ENCODE data around the gene IQGAP2. TPM values are rescaled to one million over a fixed set of nuclear protein-coding genes. Genes with fewer than 3 reads are reported as not detected.

IQGAP2 gene
- total and polyA plus RNA-seq, 2 donors (not counting 1 experiment from before 2014, with no cell fraction given): 8.1 to 15.0 TPM

DNA sequence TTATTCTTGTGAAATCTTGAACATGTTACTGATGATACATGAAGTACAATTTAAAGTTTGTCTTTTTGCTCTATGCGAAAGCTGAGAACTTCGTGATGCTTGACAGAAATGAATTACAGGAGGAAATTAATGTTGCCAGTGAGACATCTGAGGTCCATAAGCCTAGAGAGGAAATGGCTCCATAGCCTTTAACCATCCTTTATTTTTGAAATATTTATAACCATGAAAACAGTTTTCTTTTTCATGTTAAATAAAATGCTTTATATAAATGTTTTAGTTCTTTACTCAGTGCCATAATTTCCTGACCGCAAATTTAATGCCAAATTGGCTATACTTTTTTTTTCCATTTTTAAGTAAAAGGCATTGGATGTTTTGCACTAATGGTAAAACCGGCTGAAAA lies 191.0 kb downstream of the IQGAP2 start:
- Histone ChIP-seq H2AFZ (ENCODE audit: insufficient read depth, low read depth, low read length, poor library complexity, severe bottlenecking) (no peak overlapping the region), H3K79me2 (ENCODE audit: control insufficient read depth, insufficient read depth, low read length) (no peaks in the 10 kb centered on the region), H3K9ac (ENCODE audit: low read length) (no peak overlapping the region), H3K4me1 (ENCODE audit: control insufficient read depth in 2 of 2, insufficient read depth in 2 of 2, low read length in 2 of 2) (no peaks in the 10 kb centered on the region), H4K20me1 (ENCODE audit: control insufficient read depth, insufficient read depth, low read length, poor library complexity, severe bottlenecking) (no peaks in the 10 kb centered on the region), H3K9me3 (ENCODE audit: control extremely low read depth in 1 of 3, control insufficient read depth in 2 of 3, insufficient read depth in 1 of 3, low read length in 2 of 3) (no peaks in the 10 kb centered on the region), H3K36me3 (replicated peaks in 1 of 2; ENCODE audit: control extremely low read depth in 1 of 2, control insufficient read depth in 1 of 2, extremely low read depth in 1 of 2, insufficient read depth in 2 of 2, low read length in 1 of 2) (peaks cover 0 to 5% of the 10 kb centered on the region in 2 experiments), H3K4me3 (ENCODE audit: control extremely low read depth in 1 of 5, extremely low read depth in 1 of 5, insufficient read depth in 1 of 5, low read depth in 2 of 5, low read length in 4 of 5) (no peak overlapping the region), H3K27ac (ENCODE audit: low read length in 2 of 2) (no peak overlapping the region), H3K4me2 (replicated peaks; ENCODE audit: low read depth, low read length, poor library complexity, severe bottlenecking) (no peak overlapping the region), H3K27me3 (replicated peaks in 1 of 4; ENCODE audit: control extremely low read depth in 1 of 4, control insufficient read depth in 3 of 4, insufficient read depth in 4 of 4, low read length in 3 of 4) (no peaks in the 10 kb centered on the region)
- Mint-ChIP-seq H3K27me3 (no peaks in the 10 kb centered on the region), H3K9me3 (ENCODE audit: insufficient read depth) (no peaks in the 10 kb centered on the region), H3K27ac (no peak overlapping the region), H3K4me3 (no peak overlapping the region), H3K4me1 (peaks cover 2% of the 10 kb centered on the region)
- WGBS (ENCODE audit: insufficient coverage): no CpG with 5 or more reads among the region's 4 CpGs
- DNase-seq: no peak
- intact Hi-C loops (cut with micrococcal nuclease): no loop called here
- ChIA-PET POLR2A (no interaction called here), CTCF (no interaction called here)
- no peak for ATAC-seq (ENCODE audit: low read depth)
- no peak for TF ChIP-seq EZH2 (IDR thresholded peaks at IDR 0.05; ENCODE audit: borderline replicate concordance, insufficient read depth, low read depth, low read length, poor library complexity, severe bottlenecking)
- TF ChIP-seq, protein P1, sequence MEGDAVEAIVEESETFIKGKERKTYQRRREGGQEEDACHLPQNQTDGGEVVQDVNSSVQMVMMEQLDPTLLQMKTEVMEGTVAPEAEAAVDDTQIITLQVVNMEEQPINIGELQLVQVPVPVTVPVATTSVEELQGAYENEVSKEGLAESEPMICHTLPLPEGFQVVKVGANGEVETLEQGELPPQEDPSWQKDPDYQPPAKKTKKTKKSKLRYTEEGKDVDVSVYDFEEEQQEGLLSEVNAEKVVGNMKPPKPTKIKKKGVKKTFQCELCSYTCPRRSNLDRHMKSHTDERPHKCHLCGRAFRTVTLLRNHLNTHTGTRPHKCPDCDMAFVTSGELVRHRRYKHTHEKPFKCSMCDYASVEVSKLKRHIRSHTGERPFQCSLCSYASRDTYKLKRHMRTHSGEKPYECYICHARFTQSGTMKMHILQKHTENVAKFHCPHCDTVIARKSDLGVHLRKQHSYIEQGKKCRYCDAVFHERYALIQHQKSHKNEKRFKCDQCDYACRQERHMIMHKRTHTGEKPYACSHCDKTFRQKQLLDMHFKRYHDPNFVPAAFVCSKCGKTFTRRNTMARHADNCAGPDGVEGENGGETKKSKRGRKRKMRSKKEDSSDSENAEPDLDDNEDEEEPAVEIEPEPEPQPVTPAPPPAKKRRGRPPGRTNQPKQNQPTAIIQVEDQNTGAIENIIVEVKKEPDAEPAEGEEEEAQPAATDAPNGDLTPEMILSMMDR (IDR thresholded peaks at IDR 0.05): no peak

DNA sequence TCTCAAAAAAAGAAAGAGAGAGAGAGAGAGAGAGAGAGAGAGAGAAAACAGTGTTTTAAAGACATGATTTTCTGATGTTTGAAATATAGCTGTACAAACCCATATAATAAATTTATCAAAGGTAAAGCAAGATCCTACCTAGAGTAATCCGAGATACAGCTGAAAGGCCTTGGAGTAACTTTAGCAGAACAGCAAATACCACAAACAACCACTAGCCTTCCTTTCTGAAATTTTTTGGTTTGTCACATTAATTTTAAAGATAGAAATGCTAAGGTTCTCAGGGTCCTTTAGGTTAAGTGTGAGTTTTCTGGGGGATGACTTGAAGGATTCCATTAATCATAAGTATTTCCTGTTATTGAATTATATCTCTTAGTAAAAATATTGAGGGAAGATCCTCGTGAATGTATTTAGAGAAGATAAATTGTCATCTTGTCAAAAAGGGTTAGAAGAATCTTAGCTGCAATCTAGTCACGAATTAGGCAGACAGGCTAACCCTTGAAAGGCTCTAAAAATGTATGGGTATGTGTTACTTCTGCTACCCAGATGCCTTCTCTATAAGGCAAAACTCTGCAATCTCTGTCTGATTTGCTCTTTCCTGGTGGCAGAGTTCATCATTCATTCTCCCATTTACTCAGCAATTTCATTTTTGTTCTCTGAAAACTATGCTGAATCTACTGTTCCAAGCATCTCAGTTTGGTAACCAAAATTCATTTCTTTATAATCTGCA lies 192.8 kb downstream of the IQGAP2 start:
- Mint-ChIP-seq H3K4me1 (no peaks in the 10 kb centered on the region), H3K9me3 (ENCODE audit: insufficient read depth) (no peaks in the 10 kb centered on the region), H3K27ac (no peak overlapping the region), H3K4me3 (no peak overlapping the region), H3K27me3 (no peaks in the 10 kb centered on the region)
- Histone ChIP-seq H3K4me1 (ENCODE audit: control insufficient read depth in 2 of 2, insufficient read depth in 2 of 2, low read length in 2 of 2) (no peaks in the 10 kb centered on the region), H2AFZ (ENCODE audit: insufficient read depth, low read depth, low read length, poor library complexity, severe bottlenecking) (no peak overlapping the region), H3K9me3 (ENCODE audit: control extremely low read depth in 1 of 3, control insufficient read depth in 2 of 3, insufficient read depth in 1 of 3, low read length in 2 of 3) (no peaks in the 10 kb centered on the region), H3K27ac (ENCODE audit: low read length in 2 of 2) (no peak overlapping the region), H3K9ac (ENCODE audit: low read length) (no peak overlapping the region), H3K27me3 (replicated peaks in 1 of 4; ENCODE audit: control extremely low read depth in 1 of 4, control insufficient read depth in 3 of 4, insufficient read depth in 4 of 4, low read length in 3 of 4) (no peaks in the 10 kb centered on the region), H3K79me2 (ENCODE audit: control insufficient read depth, insufficient read depth, low read length) (no peaks in the 10 kb centered on the region), H3K4me2 (replicated peaks; ENCODE audit: low read depth, low read length, poor library complexity, severe bottlenecking) (no peak overlapping the region), H3K36me3 (replicated peaks in 1 of 2; ENCODE audit: control extremely low read depth in 1 of 2, control insufficient read depth in 1 of 2, extremely low read depth in 1 of 2, insufficient read depth in 2 of 2, low read length in 1 of 2) (peaks cover 0 to 5% of the 10 kb centered on the region in 2 experiments), H4K20me1 (ENCODE audit: control insufficient read depth, insufficient read depth, low read length, poor library complexity, severe bottlenecking) (no peaks in the 10 kb centered on the region), H3K4me3 (ENCODE audit: control extremely low read depth in 1 of 5, extremely low read depth in 1 of 5, insufficient read depth in 1 of 5, low read depth in 2 of 5, low read length in 4 of 5) (no peak overlapping the region)
- no peak for DNase-seq
- ChIA-PET CTCF (no interaction called here), POLR2A (no interaction called here)
- intact Hi-C loops (cut with micrococcal nuclease): no loop called here
- ATAC-seq (ENCODE audit: low read depth): no peak
- 90% methylated on average over 2 of the region's 3 CpGs for WGBS (ENCODE audit: insufficient coverage)
- no peak for TF ChIP-seq EZH2 (IDR thresholded peaks at IDR 0.05; ENCODE audit: borderline replicate concordance, insufficient read depth, low read depth, low read length, poor library complexity, severe bottlenecking)
- TF ChIP-seq, protein P1 (IDR thresholded peaks at IDR 0.05): no peak
